ENCODE measurements around the gene SF3B2.

Gene SF3B2

GRCh38 chr11:66066751-66067150 lies 14.6 kb downstream of the SF3B2 start:
- no peaks in the 10 kb centered on the region for H3K27me3 ChIP-seq (ENCODE audit: insufficient read depth, low read depth, severe bottlenecking)
- no peaks in the 10 kb centered on the region for H3K9me3 ChIP-seq (ENCODE audit: severe bottlenecking)
- no peak overlapping the region for H3K4me3 ChIP-seq (ENCODE audit: low read depth, low read length)
- TF ChIP-seq CTCF (IDR thresholded peaks at IDR 0.05; ENCODE audit: low read depth, low read length), result no peak
- no peak overlapping the region for H3K27ac ChIP-seq
- peaks cover 76% of the 10 kb centered on the region for H3K36me3 ChIP-seq
- no peak for DNase-seq

- Histone ChIP-seq H3K27me3 (ENCODE audit: insufficient read depth, low read depth, severe bottlenecking) (no peaks in the 10 kb centered on the region), H3K36me3 (peaks cover 71% of the 10 kb centered on the region), H3K9me3 (ENCODE audit: severe bottlenecking) (no peaks in the 10 kb centered on the region), H3K27ac (peak overlapping the region; percentile 92), H3K4me3 (ENCODE audit: low read depth, low read length) (no peak overlapping the region)
- no peak for DNase-seq
- TF ChIP-seq CTCF (IDR thresholded peaks at IDR 0.05; ENCODE audit: low read depth, low read length), result no peak
Observed at GRCh38 chr11:66067640-66068039, 15.5 kb downstream of the SF3B2 start.

GRCh38 chr11:66068154-66068821 lies 16.1 kb downstream of the SF3B2 start:
- Histone ChIP-seq H3K9me3 (ENCODE audit: severe bottlenecking) (no peaks in the 10 kb centered on the region), H3K27me3 (ENCODE audit: insufficient read depth, low read depth, severe bottlenecking) (no peaks in the 10 kb centered on the region), H3K4me3 (ENCODE audit: low read depth, low read length) (no peak overlapping the region), H3K36me3 (peaks cover 71% of the 10 kb centered on the region), H3K27ac (peak overlapping the region; percentile 92)
- peak; percentile 90 for DNase-seq
- TF ChIP-seq CTCF (IDR thresholded peaks at IDR 0.05; ENCODE audit: low read depth, low read length), result peak; percentile 95

- Histone ChIP-seq H3K27me3 (ENCODE audit: insufficient read depth, low read depth, severe bottlenecking) (no peaks in the 10 kb centered on the region), H3K27ac (peak overlapping the region; percentile 92), H3K9me3 (ENCODE audit: severe bottlenecking) (no peaks in the 10 kb centered on the region), H3K36me3 (peaks cover 66% of the 10 kb centered on the region), H3K4me3 (ENCODE audit: low read depth, low read length) (peak overlapping the region; percentile 42)
- no peak for TF ChIP-seq CTCF (IDR thresholded peaks at IDR 0.05; ENCODE audit: low read depth, low read length)
- DNase-seq, result peak; percentile 71
Observed at GRCh38 chr11:66068923-66069714, 17.0 kb downstream of the SF3B2 start.

- peaks cover 62% of the 10 kb centered on the region for H3K36me3 ChIP-seq
- no peaks in the 10 kb centered on the region for H3K27me3 ChIP-seq (ENCODE audit: insufficient read depth, low read depth, severe bottlenecking)
- H3K4me3 ChIP-seq (ENCODE audit: low read depth, low read length), result peak within 1 kb of the TSS; percentile 78
- DNase-seq, result peak; percentile 81
- peak within 1 kb of the TSS; percentile 92 for H3K27ac ChIP-seq
- no peaks in the 10 kb centered on the region for H3K9me3 ChIP-seq (ENCODE audit: severe bottlenecking)
- no peak for TF ChIP-seq CTCF (IDR thresholded peaks at IDR 0.05; ENCODE audit: low read depth, low read length)
Observed at GRCh38 chr11:66069715-66070603, 17.8 kb downstream of the SF3B2 start, which contains the start of gene PACS1. Gene PACS1, plus strand, starts transcription at chr11:66070272. Its CDS starts 215 bp downstream, at chr11:66070487.

All from WERI-Rb-1 (cell line).